Trophoblast cell (in vitro differentiated cells and primary cell): ENCODE data around the gene PDE6C.

Experiments
- DNase-seq, 2 donors: peaks; one replicate each; pipeline ENCODE4 v3.0.0-alpha.2; 2016
- H2AFZ ChIP-seq: 2 replicates; pipeline ENCODE4 v1.6.1; 2013; ENCODE audit warnings: low read length, moderate library complexity, mild to moderate bottlenecking; ENCODE audit not compliant: insufficient read depth, poor library complexity
- H2AK5ac ChIP-seq: 2 replicates; pipeline ENCODE4 v1.6.1; 2013; ENCODE audit warnings: mild to moderate bottlenecking, low read length
- H2BK120ac ChIP-seq: 2 replicates; pipeline ENCODE4 v1.6.1; 2013; ENCODE audit warnings: low read length, mild to moderate bottlenecking, moderate library complexity; ENCODE audit not compliant: insufficient read depth, poor library complexity
- H2BK12ac ChIP-seq: 2 replicates; pipeline ENCODE4 v1.6.1; 2013; ENCODE audit warnings: mild to moderate bottlenecking, low read length, moderate library complexity
- H2BK5ac ChIP-seq: 2 replicates; pipeline ENCODE4 v1.6.1; 2013; ENCODE audit warnings: low read length, low read depth, moderate library complexity, mild to moderate bottlenecking; ENCODE audit not compliant: poor library complexity
- H3K14ac ChIP-seq: 2 replicates; pipeline ENCODE4 v1.6.1; 2013; ENCODE audit warnings: mild to moderate bottlenecking, low read length
- H3K18ac ChIP-seq: 2 replicates; pipeline ENCODE4 v1.6.1; 2013; ENCODE audit warnings: mild to moderate bottlenecking, low read length
- H3K23ac ChIP-seq: 2 replicates; pipeline ENCODE4 v1.6.1; 2013; ENCODE audit warnings: low read length
- H3K27ac ChIP-seq: 2 replicates; pipeline ENCODE4 v1.5.1; 2013; ENCODE audit warnings: low read depth, mild to moderate bottlenecking, inconsistent platforms, low read length, moderate library complexity
- H3K27me3 ChIP-seq: 2 replicates; pipeline ENCODE4 v1.6.1; 2013; ENCODE audit warnings: inconsistent platforms, mild to moderate bottlenecking, low read length, moderate library complexity; ENCODE audit not compliant: insufficient read depth
- H3K36me3 ChIP-seq, 2 experiments: 1 replicate in 1 of 2; 2 replicates in 1 of 2; pipeline ENCODE4 v1.6.1; 2013; ENCODE audit warnings: low read length in 2 of 2, mild to moderate bottlenecking in 2 of 2, moderate library complexity in 1 of 2; ENCODE audit not compliant: insufficient read depth in 2 of 2, control insufficient read depth in 1 of 2
- H3K4ac ChIP-seq: 2 replicates; pipeline ENCODE4 v1.6.1; 2013; ENCODE audit warnings: low read depth, mild to moderate bottlenecking, low read length, moderate library complexity
- H3K4me1 ChIP-seq, 2 experiments: 1 replicate in 1 of 2; 2 replicates in 1 of 2; pipeline ENCODE4 v1.6.1; 2013; ENCODE audit warnings: low read length in 2 of 2, mild to moderate bottlenecking in 2 of 2, moderate library complexity in 1 of 2; ENCODE audit not compliant: insufficient read depth in 2 of 2, control insufficient read depth in 1 of 2
- H3K4me2 ChIP-seq: 2 replicates; pipeline ENCODE4 v1.6.1; 2013; ENCODE audit warnings: inconsistent platforms, mild to moderate bottlenecking, low read length, moderate library complexity
- H3K4me3 ChIP-seq: 2 replicates; pipeline ENCODE4 v1.5.1; 2013; ENCODE audit warnings: mild to moderate bottlenecking, low read depth, low read length, inconsistent platforms
- H3K79me1 ChIP-seq: one replicate; pipeline ENCODE4 v1.6.1; 2013; ENCODE audit warnings: low read length
- H3K79me2 ChIP-seq: 2 replicates; pipeline ENCODE4 v1.6.1; 2013; ENCODE audit warnings: low read length, mild to moderate bottlenecking; ENCODE audit not compliant: control insufficient read depth, insufficient read depth, poor library complexity
- H3K9ac ChIP-seq: 2 replicates; pipeline ENCODE4 v1.6.1; 2013; ENCODE audit warnings: mild to moderate bottlenecking, low read length
- H3K9me3 ChIP-seq: 2 replicates; pipeline ENCODE4 v1.6.1; 2013; ENCODE audit warnings: low read depth, mild to moderate bottlenecking, control low read depth, inconsistent platforms, low read length; ENCODE audit not compliant: insufficient read depth
- H4K12ac ChIP-seq: 2 replicates; pipeline ENCODE4 v1.6.1; 2013; ENCODE audit warnings: low read depth, mild to moderate bottlenecking, low read length, moderate library complexity
- H4K8ac ChIP-seq: 2 replicates; pipeline ENCODE4 v1.6.1; 2013; ENCODE audit warnings: low read depth, mild to moderate bottlenecking, low read length, moderate library complexity
- H4K91ac ChIP-seq: one replicate; pipeline ENCODE4 v1.6.1; 2013; ENCODE audit warnings: low read depth, mild to moderate bottlenecking, low read length, moderate library complexity
- WGBS: extraction: QIAGEN DNeasy Blood & Tissue Kit; methylation state at CpG from one replicate; pipeline ENCODE4 v1.1.7; 2013; ENCODE audit warnings: missing lambda C conversion rate; ENCODE audit not compliant: insufficient read length, insufficient coverage; ENCODE audit errors: extremely low coverage; 5-methylcytosine and 5-hydroxymethylcytosine counted together

PDE6C gene

DNA sequence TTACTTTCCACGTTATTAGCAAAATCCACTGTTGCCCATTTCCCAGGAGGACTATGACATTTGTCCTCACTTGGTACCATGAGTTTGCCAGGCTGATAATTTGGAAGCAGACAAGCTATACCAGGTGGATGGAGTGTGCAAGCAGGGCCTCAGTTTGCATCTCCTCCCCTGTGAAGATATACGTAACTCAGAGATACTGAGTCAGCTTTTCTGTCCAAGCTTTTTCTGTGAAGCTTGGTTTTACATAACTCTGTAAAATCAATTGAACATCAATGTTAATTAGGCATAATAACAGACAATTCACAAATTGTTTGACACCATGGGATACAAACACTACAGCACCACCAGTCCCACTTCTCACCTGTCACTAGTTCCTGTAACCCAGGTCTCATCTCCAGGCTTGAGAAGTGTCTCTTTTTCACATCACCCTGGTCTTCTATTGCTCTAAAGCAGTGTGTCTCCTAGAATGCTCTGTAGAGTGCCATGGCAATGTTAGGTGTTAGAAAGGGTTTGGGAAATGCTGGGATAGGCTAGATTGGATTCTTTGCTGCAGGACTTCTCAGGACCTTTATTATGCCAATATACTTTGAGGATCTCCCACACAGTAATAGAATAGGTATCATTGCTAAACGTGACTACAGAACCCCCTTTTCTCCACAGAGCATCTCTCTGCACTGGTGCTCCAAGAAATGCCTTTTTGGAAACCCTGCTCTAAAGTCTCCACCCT lies 32.2 kb upstream of the PDE6C start:
- Histone ChIP-seq H3K23ac (no peak overlapping the region), H3K4me2 (no peak overlapping the region), H3K4ac (no peak overlapping the region), H3K9ac (no peak overlapping the region), H2BK12ac (no peak overlapping the region), H3K18ac (no peak overlapping the region), H3K79me2 (no peaks in the 10 kb centered on the region), H3K4me3 (no peak overlapping the region), H3K79me1 (no peaks in the 10 kb centered on the region), H2BK5ac (no peak overlapping the region), H3K36me3 (no peaks in the 10 kb centered on the region), H4K91ac (no peak overlapping the region), H4K12ac (no peak overlapping the region), H3K27me3 (no peaks in the 10 kb centered on the region), H4K8ac (no peak overlapping the region), H3K9me3 (peaks cover 5% of the 10 kb centered on the region), H3K4me1 (no peaks in the 10 kb centered on the region), H2AFZ (no peak overlapping the region), H3K14ac (no peak overlapping the region), H2AK5ac (no peak overlapping the region), H2BK120ac (no peak overlapping the region), H3K27ac (no peak overlapping the region)
- WGBS: no CpG with 5 or more reads among the region's 3 CpGs
- DNase-seq: no peak

DNA sequence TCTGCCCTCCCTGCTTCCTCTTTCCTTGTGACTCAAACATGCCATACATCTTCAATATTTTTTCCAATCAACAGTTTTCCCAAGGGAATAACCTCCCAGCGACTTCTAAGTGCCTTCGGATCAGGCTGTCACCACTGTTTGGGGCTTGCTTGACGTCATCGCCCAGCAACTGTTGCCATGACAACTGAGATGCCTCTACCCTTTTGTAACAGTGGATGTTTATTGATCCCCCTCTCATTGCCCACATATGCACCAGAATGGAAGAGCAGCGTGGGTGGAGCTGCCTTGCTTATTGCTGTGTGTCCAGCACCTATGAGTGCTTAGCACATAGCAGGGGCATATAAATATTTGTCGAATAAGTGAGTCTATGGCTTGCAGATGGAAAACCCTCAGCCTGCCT lies 31.5 kb upstream of the PDE6C start:
- Histone ChIP-seq H2BK12ac (no peak overlapping the region), H4K8ac (no peak overlapping the region), H3K14ac (no peak overlapping the region), H3K79me1 (no peaks in the 10 kb centered on the region), H3K4me2 (no peak overlapping the region), H3K4me1 (no peaks in the 10 kb centered on the region), H2BK120ac (no peak overlapping the region), H3K27ac (no peak overlapping the region), H3K18ac (no peak overlapping the region), H3K4ac (no peak overlapping the region), H4K91ac (no peak overlapping the region), H2BK5ac (no peak overlapping the region), H3K23ac (no peak overlapping the region), H3K36me3 (no peaks in the 10 kb centered on the region), H3K79me2 (no peaks in the 10 kb centered on the region), H2AFZ (no peak overlapping the region), H4K12ac (no peak overlapping the region), H3K27me3 (no peaks in the 10 kb centered on the region), H2AK5ac (no peak overlapping the region), H3K9me3 (peaks cover 5% of the 10 kb centered on the region), H3K9ac (peak overlapping the region; percentile 15), H3K4me3 (no peak overlapping the region)
- WGBS: no CpG with 5 or more reads among the region's 6 CpGs
- no peak for DNase-seq

DNA sequence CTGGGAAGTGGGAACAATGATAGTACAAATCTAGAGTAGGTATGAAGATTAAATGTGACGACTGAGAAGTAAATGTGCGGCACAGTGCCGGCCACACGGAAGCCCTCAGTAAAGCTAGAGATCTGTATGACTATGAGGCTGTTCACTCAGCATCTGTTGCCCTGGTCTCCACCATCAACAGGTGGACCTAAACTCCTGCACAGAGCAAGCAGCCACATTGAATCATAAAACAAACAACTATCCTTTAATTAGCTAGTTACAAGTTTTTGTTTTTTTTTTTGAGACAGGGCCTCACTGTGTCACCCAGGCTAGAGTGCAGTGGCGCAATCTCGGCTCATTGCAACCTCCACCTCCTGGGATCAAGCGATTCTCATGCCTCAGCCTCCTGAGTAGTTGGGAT lies 27.9 kb upstream of the PDE6C start:
- Histone ChIP-seq H3K9me3 (peaks cover 2% of the 10 kb centered on the region), H2BK120ac (no peak overlapping the region), H3K14ac (no peak overlapping the region), H2AFZ (no peak overlapping the region), H3K79me2 (no peaks in the 10 kb centered on the region), H3K4ac (no peak overlapping the region), H3K9ac (no peak overlapping the region), H3K27me3 (no peaks in the 10 kb centered on the region), H2BK5ac (no peak overlapping the region), H2BK12ac (no peak overlapping the region), H4K12ac (no peak overlapping the region), H3K4me1 (no peaks in the 10 kb centered on the region), H3K4me3 (no peak overlapping the region), H3K4me2 (no peak overlapping the region), H3K79me1 (no peaks in the 10 kb centered on the region), H3K18ac (no peak overlapping the region), H3K23ac (no peak overlapping the region), H4K8ac (no peak overlapping the region), H2AK5ac (no peak overlapping the region), H4K91ac (no peak overlapping the region), H3K27ac (no peak overlapping the region), H3K36me3 (no peaks in the 10 kb centered on the region)
- DNase-seq: no peak
- no CpG with 5 or more reads among the region's 7 CpGs for WGBS

DNA sequence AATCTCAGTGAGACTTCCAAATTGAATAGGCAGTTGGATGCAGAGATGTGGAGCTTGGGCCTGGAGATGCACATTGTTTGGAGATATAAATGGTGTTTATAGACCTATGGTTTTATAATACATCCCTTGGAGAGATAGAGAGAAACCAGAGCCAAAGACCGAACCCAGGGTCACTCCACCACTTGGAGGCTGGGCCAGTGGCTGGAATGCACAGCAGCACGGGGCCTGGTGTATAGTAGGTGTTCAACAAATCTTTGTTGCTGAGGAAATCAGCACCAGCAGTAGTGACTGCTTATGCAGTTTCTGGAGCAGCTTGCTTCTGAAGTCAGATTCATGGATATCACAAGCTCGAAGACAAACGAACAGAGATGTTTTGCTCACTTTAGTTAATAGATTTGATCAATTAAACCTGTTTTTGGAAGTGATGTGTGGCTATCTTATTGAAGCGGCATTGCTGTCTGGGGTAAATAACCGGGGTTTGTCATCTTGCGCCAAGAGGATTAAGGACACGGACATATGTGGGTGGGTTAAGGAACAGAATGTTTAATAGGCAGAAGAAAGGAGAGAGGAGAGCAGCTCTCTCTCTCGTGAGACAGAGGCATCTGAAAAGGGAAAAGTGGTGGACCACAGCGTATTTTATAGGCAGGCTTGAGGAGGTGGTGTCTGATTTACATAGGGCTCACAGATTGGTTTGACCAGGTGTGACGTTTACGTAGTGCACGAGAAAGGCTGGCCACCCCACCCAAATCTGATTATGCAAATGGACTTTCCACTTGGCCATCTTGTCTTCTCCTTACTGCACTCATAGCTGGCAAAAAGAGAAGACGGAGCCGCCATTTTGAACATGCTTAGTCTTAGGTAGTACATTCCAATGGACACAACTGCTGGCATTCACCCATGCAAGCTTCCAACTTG lies 22.4 kb upstream of the PDE6C start:
- no peak overlapping the region for H2BK120ac ChIP-seq
- H3K79me1 ChIP-seq: no peaks in the 10 kb centered on the region
- no CpG with 5 or more reads among the region's 15 CpGs for WGBS
- no peak overlapping the region for H3K18ac ChIP-seq
- H3K9me3 ChIP-seq: no peaks in the 10 kb centered on the region
- no peak overlapping the region for H2AFZ ChIP-seq
- no peak for DNase-seq
- no peak overlapping the region for H2BK5ac ChIP-seq
- no peak overlapping the region for H4K12ac ChIP-seq
- no peaks in the 10 kb centered on the region for H3K36me3 ChIP-seq
- no peak overlapping the region for H3K14ac ChIP-seq
- H3K23ac ChIP-seq: no peak overlapping the region
- H3K9ac ChIP-seq: no peak overlapping the region
- H2BK12ac ChIP-seq: no peak overlapping the region
- no peak overlapping the region for H3K4me2 ChIP-seq
- H2AK5ac ChIP-seq: no peak overlapping the region
- H3K27me3 ChIP-seq: no peaks in the 10 kb centered on the region
- no peak overlapping the region for H3K4me3 ChIP-seq
- H4K8ac ChIP-seq: no peak overlapping the region
- peaks cover 0 to 3% of the 10 kb centered on the region in 2 experiments for H3K4me1 ChIP-seq
- H3K4ac ChIP-seq: no peak overlapping the region
- no peaks in the 10 kb centered on the region for H3K79me2 ChIP-seq
- no peak overlapping the region for H3K27ac ChIP-seq
- H4K91ac ChIP-seq: no peak overlapping the region
